HEK293 (cell line): Measurements from ENCODE around the gene CYP27B1.

Source experiments
- BCL11B ChIP-seq: fragments of 450-650 bp; formaldehyde crosslinking; IDR thresholded peaks from 2 replicates; pipeline ENCODE4 v1.5.1; 2016; ENCODE audit warnings: low read depth, missing biosample characterization, missing genetic modification characterization
- BCL6B ChIP-seq: fragments of 450-650 bp; formaldehyde crosslinking; IDR thresholded peaks from 2 replicates; pipeline ENCODE4 v1.5.1; 2017; ENCODE audit warnings: missing biosample characterization, missing genetic modification characterization
- GLI4 ChIP-seq: fragments of 450-650 bp; formaldehyde crosslinking; IDR thresholded peaks from 2 replicates; pipeline ENCODE4 v1.5.1; 2016; ENCODE audit warnings: missing biosample characterization, missing genetic modification characterization
- GLIS2 ChIP-seq: fragments of 450-650 bp; formaldehyde crosslinking; IDR thresholded peaks from 2 replicates; pipeline ENCODE4 v1.5.1; 2016; ENCODE audit warnings: missing biosample characterization, missing genetic modification characterization
- KLF10 ChIP-seq: fragments of 450-650 bp; IDR thresholded peaks from 2 replicates; pipeline ENCODE4 v1.5.1; 2018; ENCODE audit warnings: missing biosample characterization, mild to moderate bottlenecking, missing genetic modification characterization
- KLF16 ChIP-seq: fragments of 450-650 bp; formaldehyde crosslinking; IDR thresholded peaks from 2 replicates; pipeline ENCODE4 v1.5.1; 2017; ENCODE audit warnings: missing biosample characterization, missing genetic modification characterization
- MEIS1 ChIP-seq: sonication (generic); formaldehyde crosslinking; IDR thresholded peaks from 2 replicates; pipeline ENCODE4 v1.8.1; 2022; ENCODE audit warnings: missing genetic modification reagents, mild to moderate bottlenecking, borderline replicate concordance
- SCRT1 ChIP-seq: fragments of 450-650 bp; formaldehyde crosslinking; IDR thresholded peaks from 2 replicates; pipeline ENCODE4 v1.5.1; 2016; ENCODE audit warnings: missing biosample characterization, missing genetic modification characterization, borderline replicate concordance
- WT1 ChIP-seq: fragments of 450-650 bp; formaldehyde crosslinking; IDR thresholded peaks from 2 replicates; pipeline ENCODE4 v1.5.1; 2016; ENCODE audit warnings: missing biosample characterization, missing genetic modification characterization
- ZBTB10 ChIP-seq: fragments of 450-650 bp; formaldehyde crosslinking; IDR thresholded peaks from 2 replicates; pipeline ENCODE4 v1.5.1; 2016; ENCODE audit warnings: missing biosample characterization, missing genetic modification characterization
- ZFHX2 ChIP-seq: fragments of 450-650 bp; formaldehyde crosslinking; conservative IDR thresholded peaks from 2 replicates; pipeline ENCODE4 v1.5.1; 2016; ENCODE audit warnings: missing biosample characterization, missing genetic modification characterization
- ZNF121 ChIP-seq: fragments of 450-650 bp; formaldehyde crosslinking; IDR thresholded peaks from 2 replicates; pipeline ENCODE4 v1.5.1; 2016; ENCODE audit warnings: missing biosample characterization, missing genetic modification characterization
- ZNF221 ChIP-seq: fragments of 450-650 bp; formaldehyde crosslinking; IDR thresholded peaks from 2 replicates; pipeline ENCODE4 v1.5.1; 2017; ENCODE audit warnings: missing biosample characterization, missing genetic modification characterization, borderline replicate concordance
- ZNF292 ChIP-seq: fragments of 450-650 bp; formaldehyde crosslinking; IDR thresholded peaks from 2 replicates; pipeline ENCODE4 v1.5.1; 2016; ENCODE audit warnings: low read depth, missing biosample characterization, missing genetic modification characterization, borderline replicate concordance
- ZNF335 ChIP-seq: fragments of 450-650 bp; formaldehyde crosslinking; conservative IDR thresholded peaks from 2 replicates; pipeline ENCODE4 v1.5.1; 2016; ENCODE audit warnings: missing biosample characterization, missing genetic modification characterization
- ZNF398 ChIP-seq: fragments of 450-650 bp; formaldehyde crosslinking; IDR thresholded peaks from 2 replicates; pipeline ENCODE4 v1.5.1; 2017; ENCODE audit warnings: missing biosample characterization, missing genetic modification characterization
- ZNF488 ChIP-seq: fragments of 450-650 bp; formaldehyde crosslinking; IDR thresholded peaks from 2 replicates; pipeline ENCODE4 v1.5.1; 2016; ENCODE audit warnings: missing biosample characterization, missing genetic modification characterization
- ZNF513 ChIP-seq: fragments of 450-650 bp; IDR thresholded peaks from 2 replicates; pipeline ENCODE4 v1.5.1; 2018; ENCODE audit warnings: missing biosample characterization, missing genetic modification characterization
- ZNF518A ChIP-seq: fragments of 450-650 bp; formaldehyde crosslinking; conservative IDR thresholded peaks from 2 replicates; pipeline ENCODE4 v1.5.1; 2016; ENCODE audit warnings: low read depth, missing biosample characterization, missing genetic modification characterization
- ZNF544 ChIP-seq: fragments of 450-650 bp; formaldehyde crosslinking; IDR thresholded peaks from 2 replicates; pipeline ENCODE4 v1.5.0; 2017; ENCODE audit warnings: missing biosample characterization, missing genetic modification characterization
- ZNF626 ChIP-seq: fragments of 450-650 bp; sonication (Bioruptor Pico); formaldehyde crosslinking; IDR thresholded peaks from 2 replicates; pipeline ENCODE4 v1.5.1; 2018; ENCODE audit warnings: missing biosample characterization, missing genetic modification characterization, inconsistent platforms
- ZNF654 ChIP-seq: fragments of 450-650 bp; formaldehyde crosslinking; IDR thresholded peaks from 2 replicates; pipeline ENCODE4 v1.5.1; 2016; ENCODE audit warnings: low read depth, missing biosample characterization, missing genetic modification characterization
- ZNF830 ChIP-seq: fragments of 450-650 bp; IDR thresholded peaks from 2 replicates; pipeline ENCODE4 v1.5.0; 2018; ENCODE audit warnings: missing biosample characterization, missing genetic modification characterization, low read depth, mild to moderate bottlenecking, moderate library complexity
- ZXDB ChIP-seq: fragments of 450-650 bp; formaldehyde crosslinking; IDR thresholded peaks from 2 replicates; pipeline ENCODE4 v1.5.1; 2016; ENCODE audit warnings: missing biosample characterization, missing genetic modification characterization

Gene CYP27B1

GRCh38 chr12:57744777-57745484 lies 21.9 kb downstream of the CYP27B1 start, which contains the start of gene TSPAN31 (continued):
- TF ChIP-seq ZNF398 (tag by site-specific recombination), result peak; percentile 75
- no peak for TF ChIP-seq SCRT1 (tag by site-specific recombination)
- TF ChIP-seq GLI4 (tag by site-specific recombination), result 0 out of 2 replicates have a peak, but pooled peaks have one; percentile 14
- no peak for TF ChIP-seq ZNF221
- TF ChIP-seq ZBTB10 (tag by site-specific recombination), result peak; percentile 97
- TF ChIP-seq BCL6B (tag by site-specific recombination), result no peak; the same call in 1 of the 2 replicates
- no peak for TF ChIP-seq ZNF654 (tag by site-specific recombination)
- TF ChIP-seq ZNF488, result no peak
- peak; percentile 73 for TF ChIP-seq ZXDB
- no peak for TF ChIP-seq BCL11B (tag by site-specific recombination)
- TF ChIP-seq ZNF544 (tag by site-specific recombination), result no peak
- peak; percentile 40 for TF ChIP-seq KLF10 (tag by site-specific recombination)
- no peak for TF ChIP-seq ZNF292 (tag by site-specific recombination)
- TF ChIP-seq ZNF518A, result peak; percentile 95
- 0 out of 2 replicates have a peak, but pooled peaks have one; percentile 14 for TF ChIP-seq ZNF513 (tag by site-specific recombination)
- peak; percentile 48; the same call in 1 of the 2 replicates for TF ChIP-seq WT1 (tag by site-specific recombination)
- TF ChIP-seq ZNF830 (tag by site-specific recombination), result no peak
- TF ChIP-seq ZFHX2, result peak; percentile 84
- TF ChIP-seq ZNF626, result no peak
- peak; percentile 83 for TF ChIP-seq GLIS2 (tag by site-specific recombination)
- TF ChIP-seq MEIS1 (CRISPR knock-in tag), result no peak
- TF ChIP-seq ZNF121 (tag by site-specific recombination), result no peak
- TF ChIP-seq KLF16, result peak; percentile 77; the same call in 1 of the 2 replicates
- TF ChIP-seq ZNF335 (tag by site-specific recombination), result peak; percentile 84
